Right atrium auricular region (tissue), 2 donors: Measurements from ENCODE around the gene SYNE4. TPM values are rescaled to one million over a fixed set of nuclear protein-coding genes. Genes with fewer than 3 reads are reported as not detected.
"Not testable (repeated sequence)": the region's sequence is repeated elsewhere in the genome, so short reads cannot be mapped to it uniquely, and the experiment has no call there.

Experiments
- DNase-seq: peaks from one replicate; pipeline ENCODE4 v3.0.0-alpha.2; 2019; ENCODE audit warnings: low spot score
- H3K27ac ChIP-seq, 2 donors: fragments of 200-600 bp; sonication (generic); 1 replicate in 1 of 2; 2 replicates in 1 of 2; pipeline ENCODE4 v1.5.1; 2016 to 2019
- H3K27me3 ChIP-seq, 2 donors: fragments of 200-600 bp; sonication (generic); one replicate each; pipeline versions ENCODE4 v1.5.1 to v1.6.0; 2017 to 2019
- H3K36me3 ChIP-seq: fragments of 200-600 bp; sonication (generic); one replicate; pipeline ENCODE4 v1.5.1; 2016
- H3K4me1 ChIP-seq, 2 donors: fragments of 200-600 bp; sonication (generic); one replicate each; pipeline versions ENCODE4 v1.5.1 to v1.6.0; 2017 to 2019
- H3K4me3 ChIP-seq, 2 donors: fragments of 200-600 bp; sonication (generic); 1 replicate in 1 of 2; 2 replicates in 1 of 2; pipeline ENCODE4 v1.5.1; 2017 to 2019; ENCODE audit warnings: mild to moderate bottlenecking in 1 of 2, moderate library complexity in 1 of 2
- H3K9me3 ChIP-seq, 2 donors: fragments of 200-600 bp; sonication (generic); one replicate each; pipeline ENCODE4 v1.5.1; 2019
- CTCF ChIP-seq, 2 donors: fragments of 200-600 bp; sonication (generic); IDR thresholded peaks; one replicate each; pipeline ENCODE4 v1.5.1; 2019; ENCODE audit warnings: antibody characterized with exemption in 2 of 2
- total RNA-seq, 2 donors: library from RNA; depleted of rRNA; stranded (reverse); fragments of >200 nt; gene quantifications; one replicate each; pipeline ENCODE4 v1.1.0, GENCODE V29; 2016

SYNE4 gene
- total RNA-seq, 2 donors from 2014 or later: not detected

DNA sequence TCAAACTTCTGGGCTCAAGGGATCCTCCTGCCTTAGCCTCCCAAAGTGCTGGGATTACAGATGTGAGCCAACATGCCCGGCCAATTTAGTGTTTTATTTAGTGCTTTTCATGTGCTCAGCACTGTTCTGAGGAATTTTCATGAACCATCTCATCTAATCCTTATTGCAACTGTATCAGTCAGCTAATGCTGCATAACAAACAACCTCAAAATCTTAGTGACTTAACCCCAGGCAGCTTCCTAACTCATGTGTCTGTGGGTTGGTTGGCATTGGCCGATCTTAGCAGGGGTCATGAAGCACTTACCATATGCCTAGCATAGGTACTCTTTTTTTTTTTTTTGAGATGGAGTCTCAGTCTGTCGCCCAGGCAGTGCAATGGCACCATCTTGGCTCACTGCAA lies 19.8 kb downstream of the SYNE4 start:
- H3K36me3 ChIP-seq: no peaks in the 10 kb centered on the region
- H3K4me3 ChIP-seq: no peak overlapping the region
- DNase-seq: no peak
- no peak for TF ChIP-seq CTCF (IDR thresholded peaks at IDR 0.05)
- no peak overlapping the region for H3K27ac ChIP-seq
- peaks cover 0 to 10% of the 10 kb centered on the region in 2 donors for H3K4me1 ChIP-seq
- H3K9me3 ChIP-seq: no peaks in the 10 kb centered on the region
- H3K27me3 ChIP-seq: no peaks in the 10 kb centered on the region

- H3K27me3 ChIP-seq: no peaks in the 10 kb centered on the region
- H3K9me3 ChIP-seq: no peaks in the 10 kb centered on the region
- no peaks in the 10 kb centered on the region for H3K36me3 ChIP-seq
- TF ChIP-seq CTCF (IDR thresholded peaks at IDR 0.05): no peak
- H3K4me1 ChIP-seq: peaks cover 0 to 9% of the 10 kb centered on the region in 2 donors
- no peak for DNase-seq
- peak overlapping the region in 1 of 2 donors; percentile 43 for H3K4me3 ChIP-seq
- H3K27ac ChIP-seq: no peak overlapping the region
Observed at GRCh38 chr19:35987571-35987896, 21.1 kb downstream of the SYNE4 start.

DNA sequence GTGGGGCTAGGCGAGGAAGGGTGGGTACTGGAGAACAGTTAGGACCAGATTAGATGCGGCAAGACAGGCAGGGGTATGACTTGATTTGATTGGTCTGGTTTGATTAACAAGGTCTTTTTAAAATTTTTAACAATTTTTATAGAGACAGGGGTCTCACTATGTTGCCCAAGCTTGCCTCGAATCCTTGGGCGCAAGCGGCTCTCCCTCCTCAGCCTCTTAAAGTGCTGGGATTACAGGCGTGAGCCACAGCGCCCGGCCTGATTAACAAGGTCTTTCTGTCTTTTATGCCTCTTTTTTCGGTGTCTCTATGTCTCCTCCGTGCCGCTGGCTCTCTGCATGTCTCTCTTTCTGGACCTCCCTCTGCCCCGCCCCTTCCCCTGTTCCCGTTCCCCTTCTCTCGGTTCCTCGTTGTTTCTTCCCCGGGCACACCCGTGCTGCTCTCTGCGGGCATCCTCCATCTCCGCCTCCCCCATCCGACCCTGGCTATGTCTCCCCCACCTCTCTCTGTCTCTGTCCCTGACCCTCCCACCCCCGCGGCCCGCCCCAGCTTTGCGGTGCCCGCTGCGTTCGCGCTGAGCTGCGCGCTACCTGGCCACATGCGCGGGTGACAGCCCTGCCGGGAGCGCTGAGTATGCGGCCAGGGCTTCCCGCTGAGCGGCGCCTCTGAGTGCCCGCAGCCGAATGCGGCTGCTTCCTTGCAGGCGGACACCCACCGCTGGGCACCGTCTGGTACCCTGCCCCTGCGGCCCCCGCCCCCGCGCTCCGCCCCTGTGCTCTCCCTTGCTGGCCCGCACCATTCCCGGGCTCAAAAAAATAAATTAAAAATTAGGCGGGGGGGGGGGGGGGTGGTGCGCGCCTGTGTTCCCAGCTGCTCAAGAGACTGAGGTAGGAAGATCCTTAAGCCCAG lies 21.7 kb downstream of the SYNE4 start:
- Histone ChIP-seq H3K4me1 (peaks cover 0 to 9% of the 10 kb centered on the region in 2 donors), H3K27ac (no peak overlapping the region), H3K36me3 (no peaks in the 10 kb centered on the region), H3K27me3 (no peaks in the 10 kb centered on the region), H3K4me3 (peak overlapping the region in 1 of 2 donors; percentile 43), H3K9me3 (no peaks in the 10 kb centered on the region)
- DNase-seq: no peak
- no peak for TF ChIP-seq CTCF (IDR thresholded peaks at IDR 0.05)

GRCh38 chr19:35986111-35986510 lies 22.5 kb downstream of the SYNE4 start:
- no peak for TF ChIP-seq CTCF (IDR thresholded peaks at IDR 0.05)
- H3K27me3 ChIP-seq: no peaks in the 10 kb centered on the region

GRCh38 chr19:35983177-35983576 lies 25.4 kb downstream of the SYNE4 start:
- Histone ChIP-seq H3K36me3 (no peaks in the 10 kb centered on the region), H3K4me3 (no peak overlapping the region), H3K4me1 (peaks cover 0 to 9% of the 10 kb centered on the region in 2 donors), H3K27ac (no peak overlapping the region), H3K9me3 (no peaks in the 10 kb centered on the region), H3K27me3 (no peaks in the 10 kb centered on the region)
- TF ChIP-seq CTCF (IDR thresholded peaks at IDR 0.05): no peak
- DNase-seq: no peak

More at GRCh38 chr19:35986111-35986510, 22.5 kb downstream of the SYNE4 start:
- peaks cover 0 to 9% of the 10 kb centered on the region in 2 donors for H3K4me1 ChIP-seq
- H3K36me3 ChIP-seq: no peaks in the 10 kb centered on the region
- H3K4me3 ChIP-seq: no peak overlapping the region
- no peaks in the 10 kb centered on the region for H3K9me3 ChIP-seq
- DNase-seq: no peak
- H3K27ac ChIP-seq: no peak overlapping the region

DNA sequence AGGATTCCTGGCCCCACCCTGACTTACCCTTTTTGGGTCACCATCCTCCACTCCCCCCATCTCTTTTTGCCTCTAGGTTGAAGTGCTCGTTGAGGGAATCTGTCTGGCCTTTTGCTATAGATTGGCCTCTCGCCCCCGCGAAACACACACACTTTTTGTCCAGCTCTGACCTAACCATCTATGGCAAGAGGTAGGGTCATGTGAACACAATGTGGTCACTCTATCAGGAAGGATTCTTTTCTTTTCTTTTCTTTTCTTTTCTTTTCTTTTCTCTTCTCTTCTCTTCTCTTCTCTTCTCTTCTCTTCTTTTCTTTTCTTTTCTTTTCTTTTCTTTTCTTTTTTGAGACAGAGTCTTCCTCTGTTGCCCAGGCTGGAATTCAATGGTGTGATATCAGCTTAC lies 27.6 kb downstream of the SYNE4 start:
- not testable (repeated sequence) for H3K36me3 ChIP-seq, H3K4me1 ChIP-seq, H3K4me3 ChIP-seq, DNase-seq, H3K27ac ChIP-seq, H3K9me3 ChIP-seq, H3K27me3 ChIP-seq
